GM18873 (cell line): ENCODE measurements around the gene SKP2.
"Not testable (repeated sequence)": the region's sequence is repeated elsewhere in the genome, so short reads cannot be mapped to it uniquely, and the experiment has no call there.

ENCODE experiments used
- ATAC-seq: cut with Tn5 transposase; IDR thresholded peaks from one replicate; pipeline ENCODE4 v1.9.1; 2021; ENCODE audit warnings: mild to moderate bottlenecking, moderate library complexity, moderate number of reproducible peaks; ENCODE audit not compliant: unreplicated experiment, low FRiP score

The SKP2 gene

DNA sequence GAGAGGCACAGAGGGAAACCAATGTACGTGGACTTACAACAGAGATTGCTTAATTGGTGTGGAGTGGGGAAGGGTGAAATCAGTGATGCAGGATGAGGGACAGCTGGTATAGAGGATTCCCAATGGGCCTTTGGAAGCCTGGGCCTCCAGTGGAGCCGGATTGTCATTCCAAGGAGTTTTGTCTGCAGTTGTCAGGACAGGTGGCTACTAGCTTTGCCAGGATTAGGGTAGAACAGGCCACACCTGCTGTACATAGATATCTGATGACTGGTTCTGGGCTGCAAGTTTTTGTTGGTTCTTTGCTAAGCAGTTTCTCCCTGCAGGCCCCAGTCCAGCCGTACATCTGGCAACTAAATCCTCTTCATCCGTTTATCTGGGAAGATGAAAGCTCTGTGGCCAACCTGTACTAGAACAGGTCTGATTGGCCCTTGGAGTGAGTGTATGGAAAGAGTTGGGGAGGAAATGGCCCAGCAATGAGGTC is 4.2 kb downstream of the SKP2 start:
- ATAC-seq: no peak

DNA sequence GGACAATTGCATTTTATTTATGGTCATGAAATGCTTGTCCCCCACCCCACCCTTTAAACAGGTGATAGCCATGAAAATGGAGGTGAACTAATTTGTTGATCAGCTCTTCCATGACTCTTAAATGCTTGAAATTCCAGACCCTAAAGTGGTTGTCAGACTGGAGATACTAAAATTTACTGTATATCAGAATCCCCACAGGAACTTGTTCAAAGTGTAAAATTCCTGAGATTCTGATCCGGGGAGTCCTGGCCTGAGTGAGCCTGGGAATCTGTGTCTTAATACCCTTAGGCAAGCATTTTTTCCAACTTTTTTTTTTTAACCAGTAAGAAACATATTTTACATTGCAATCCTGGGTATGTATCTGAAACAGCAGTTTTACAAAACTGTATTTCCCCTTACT is 4.7 kb downstream of the SKP2 start:
- no peak for ATAC-seq

DNA sequence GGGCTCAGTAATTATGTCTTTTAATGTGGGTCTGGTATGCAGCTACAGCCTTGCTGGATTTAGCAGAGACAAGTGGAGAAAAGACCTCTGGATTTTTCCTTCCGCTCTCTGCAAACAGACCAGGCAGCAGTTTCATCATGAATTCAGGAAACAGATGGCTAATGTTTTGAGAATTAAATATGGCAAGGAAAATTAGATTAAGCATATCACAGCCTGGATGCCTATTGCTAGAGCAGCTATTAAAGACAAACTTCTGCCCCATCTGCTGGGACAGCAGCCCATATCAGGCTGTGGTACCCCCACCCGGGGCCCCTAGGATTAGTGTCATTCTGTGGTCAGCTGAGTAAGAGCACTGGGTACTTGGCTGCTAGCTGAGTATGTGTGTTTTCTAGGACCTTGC is 6.2 kb downstream of the SKP2 start:
- no peak for ATAC-seq

DNA sequence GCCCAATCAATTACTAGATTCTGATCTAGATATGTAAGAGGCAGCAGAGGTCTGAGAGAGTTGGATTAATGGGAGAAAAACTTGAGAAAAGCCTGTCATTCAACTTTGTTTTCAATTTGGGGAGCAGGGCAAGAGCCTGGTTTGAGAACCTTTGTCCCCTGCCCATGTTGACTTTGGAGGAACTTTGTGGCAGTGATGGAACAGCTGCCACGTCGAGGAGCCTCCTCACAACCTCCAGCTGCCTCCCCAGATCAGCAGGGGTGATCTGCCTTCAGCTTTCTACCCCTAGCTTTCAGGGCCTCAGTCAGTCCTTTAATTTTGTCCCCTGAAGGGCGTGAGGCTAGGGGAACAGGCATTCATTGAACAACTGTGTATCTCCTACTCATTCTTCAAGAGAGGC is 8.7 kb downstream of the SKP2 start:
- ATAC-seq: no peak

DNA sequence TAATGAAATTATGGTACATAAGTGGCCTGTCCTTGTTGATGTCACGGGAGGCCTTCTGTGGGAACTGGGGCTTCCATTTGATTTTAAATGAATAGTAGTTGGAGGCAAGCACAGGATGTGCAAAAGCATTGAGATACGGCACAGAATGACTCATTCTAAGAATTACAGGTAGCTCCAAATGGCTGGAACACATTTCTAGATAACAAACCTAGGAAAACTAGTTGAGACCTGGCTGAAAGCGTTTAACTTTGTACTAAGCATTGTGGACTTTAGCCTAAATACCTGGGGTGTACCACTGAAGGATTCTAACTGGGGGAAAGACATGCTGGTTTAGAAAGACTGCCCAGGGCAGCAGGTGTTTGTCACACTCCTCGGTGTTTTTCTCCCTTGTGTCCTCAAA is 9.4 kb downstream of the SKP2 start:
- no peak for ATAC-seq

DNA sequence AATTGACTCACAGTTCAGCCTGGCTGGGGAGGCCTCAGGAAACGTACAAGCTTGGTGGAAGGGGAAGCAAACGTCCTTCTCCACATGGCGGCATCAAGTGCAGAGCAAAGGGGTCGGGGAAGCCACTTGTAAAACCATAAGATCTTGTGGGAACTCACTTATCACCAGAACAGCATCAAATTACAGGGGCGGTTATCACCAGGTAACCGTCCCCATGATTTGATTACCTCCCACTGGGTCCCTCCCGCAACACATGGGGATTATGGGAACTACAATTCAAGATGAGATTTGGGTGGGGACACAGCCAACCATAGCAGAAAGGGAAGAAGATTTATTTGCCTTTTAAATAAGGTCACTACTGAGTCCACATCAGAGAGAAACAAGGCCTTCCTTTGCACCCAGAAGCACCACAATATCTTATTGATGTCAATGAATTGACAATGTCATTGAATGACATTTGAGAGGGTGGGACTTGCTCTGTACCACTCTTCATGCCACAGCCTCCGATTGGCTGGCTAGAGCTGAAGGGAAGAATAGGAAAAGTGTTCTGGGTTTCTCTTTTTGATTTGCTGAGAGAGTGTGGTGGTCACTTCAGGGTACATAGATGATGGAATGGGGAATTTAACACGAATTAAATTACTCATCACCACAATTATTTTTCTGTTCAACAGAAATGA is 11.0 kb downstream of the SKP2 start:
- no peak for ATAC-seq

DNA sequence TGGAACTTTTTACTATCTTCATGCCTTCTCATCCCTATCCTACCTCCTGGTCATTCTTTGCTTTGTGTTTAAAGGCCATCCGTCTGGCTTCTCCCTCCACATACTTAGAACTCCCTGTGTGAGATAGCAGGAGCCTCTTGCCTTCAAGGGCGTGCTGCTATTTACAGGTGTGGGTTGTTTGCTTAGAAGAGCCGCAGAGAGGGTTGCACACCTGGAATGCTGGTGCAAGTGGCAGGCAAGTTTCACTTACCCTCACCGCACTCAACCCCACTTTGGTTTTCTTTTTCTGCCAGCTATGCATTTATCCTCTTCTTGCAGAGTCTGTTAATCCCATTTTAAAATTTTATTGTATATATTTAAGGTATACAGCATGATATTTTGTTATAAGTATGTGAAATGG is 12.6 kb downstream of the SKP2 start:
- ATAC-seq: no peak

DNA sequence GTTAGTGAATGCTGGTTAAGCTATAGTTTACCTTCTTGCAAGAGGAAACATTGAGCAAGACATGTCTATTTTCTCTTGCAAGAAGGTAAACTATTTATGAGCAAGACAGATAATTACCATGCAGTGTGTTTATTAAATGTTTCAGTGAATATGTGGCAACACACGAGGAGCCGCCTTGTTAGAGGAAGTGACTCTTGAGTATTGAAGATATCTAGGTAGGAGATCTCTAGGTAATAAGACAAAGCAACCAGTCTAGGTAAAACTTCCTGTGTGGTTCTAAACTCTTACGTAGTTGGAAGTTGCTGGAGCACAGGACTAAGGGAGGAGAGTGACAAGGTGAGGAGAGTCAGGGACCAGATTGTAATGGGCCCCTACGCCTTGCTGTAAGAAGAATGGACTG is 16.8 kb downstream of the SKP2 start:
- no peak for ATAC-seq

DNA sequence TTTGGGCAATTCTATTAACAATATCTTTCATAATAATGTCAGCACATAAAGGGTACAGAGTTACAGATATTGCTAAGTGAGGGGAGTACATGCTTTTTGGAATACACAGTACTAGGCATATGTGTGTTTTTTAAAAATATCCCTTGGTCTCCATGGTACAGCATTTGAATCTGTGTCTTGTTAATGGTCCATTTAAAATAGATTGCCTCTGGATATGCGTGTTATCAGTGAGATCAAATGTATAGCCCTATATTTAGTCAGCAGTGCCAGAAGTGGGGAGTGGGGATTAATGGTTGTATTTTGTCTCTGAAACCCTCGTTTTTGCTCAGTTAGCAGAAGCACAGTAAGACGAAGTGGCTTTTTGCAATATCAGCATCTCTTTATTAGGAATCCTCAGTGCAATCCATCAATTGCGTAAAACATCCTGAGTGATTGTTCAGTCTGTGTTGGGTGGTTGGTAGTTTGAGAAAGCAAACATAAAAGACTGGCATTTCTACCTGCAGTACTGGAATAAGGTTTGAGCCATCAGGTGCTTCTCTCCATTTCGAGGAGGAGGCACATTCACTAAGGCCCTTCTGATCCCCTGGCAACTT is 19.0 kb downstream of the SKP2 start:
- no peak for ATAC-seq

DNA sequence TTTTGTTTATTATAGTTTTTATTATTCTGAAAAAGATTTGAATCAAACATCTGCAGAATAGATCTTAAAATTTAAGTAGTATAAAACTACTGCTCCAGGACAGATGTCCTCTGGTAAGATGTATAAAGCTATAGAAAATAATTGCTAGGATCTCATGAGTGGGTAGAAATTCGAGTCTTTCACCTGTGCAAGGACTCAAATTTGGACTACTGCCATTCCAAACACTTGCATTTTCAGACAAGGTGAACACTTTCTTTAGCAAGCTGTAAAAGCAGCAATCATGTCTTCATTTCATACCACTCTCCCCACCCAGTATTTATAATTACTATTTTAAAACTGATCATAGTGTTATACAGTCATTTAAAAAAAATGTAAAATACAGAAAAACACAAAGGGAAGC is 20.7 kb downstream of the SKP2 start:
- ATAC-seq: no peak

DNA sequence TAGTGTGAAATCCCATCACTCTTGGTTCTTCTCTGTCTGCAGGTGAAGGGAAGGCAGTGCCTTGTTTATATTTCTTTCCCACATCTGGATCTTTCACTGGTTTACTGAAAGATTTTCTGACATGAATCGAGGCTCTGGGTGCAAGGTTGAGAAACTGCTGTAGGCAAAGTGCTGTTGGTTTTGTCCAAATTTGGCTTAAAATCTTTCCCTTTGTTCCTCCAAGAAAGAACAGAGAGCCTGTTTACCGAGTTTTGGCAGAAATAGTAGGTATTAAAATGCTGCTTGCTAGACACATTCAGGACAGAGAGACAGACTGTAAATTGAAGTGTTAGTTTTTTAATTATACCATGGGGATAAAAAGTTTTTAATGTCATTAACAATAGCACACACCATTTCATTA is 21.5 kb downstream of the SKP2 start:
- no peak for ATAC-seq

DNA sequence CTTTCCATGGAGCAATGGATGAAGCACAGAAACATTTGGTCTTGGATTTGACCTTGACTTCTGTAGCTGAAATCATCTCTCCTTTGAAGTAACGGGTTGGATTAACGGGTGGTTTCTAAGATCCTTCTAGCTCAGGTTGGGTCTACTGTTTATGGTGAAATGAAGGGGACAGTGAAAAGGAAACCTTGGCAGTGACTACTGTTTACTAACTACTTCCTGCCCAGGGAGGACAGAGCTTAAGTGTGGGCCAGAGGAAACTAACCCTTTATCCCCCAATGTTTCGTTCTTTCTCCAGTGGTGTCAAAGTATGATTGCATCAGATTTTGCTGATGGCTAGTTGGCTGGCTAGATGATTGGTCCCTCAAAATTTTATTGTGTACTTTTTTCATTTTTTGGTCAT is 22.2 kb downstream of the SKP2 start:
- no peak for ATAC-seq

DNA sequence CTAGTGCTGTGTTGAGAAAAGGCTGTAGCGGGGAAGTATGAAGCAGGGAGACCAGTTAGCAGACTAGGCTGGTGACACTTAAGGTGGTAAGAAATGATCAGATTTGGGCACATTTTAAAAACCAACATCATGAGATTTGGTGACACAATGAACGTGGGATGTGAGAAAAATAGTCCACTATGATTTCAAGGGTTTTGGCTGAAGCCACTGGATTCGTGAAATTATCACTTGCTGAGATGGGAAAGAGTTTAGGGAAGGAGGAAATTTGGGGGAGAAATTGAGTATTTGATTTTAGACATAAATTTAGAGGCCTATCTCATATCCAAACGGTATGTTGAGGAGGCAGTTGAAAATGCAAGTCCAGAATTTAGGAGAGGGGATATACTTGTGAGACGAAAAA is 23.1 kb downstream of the SKP2 start:
- no peak for ATAC-seq

DNA sequence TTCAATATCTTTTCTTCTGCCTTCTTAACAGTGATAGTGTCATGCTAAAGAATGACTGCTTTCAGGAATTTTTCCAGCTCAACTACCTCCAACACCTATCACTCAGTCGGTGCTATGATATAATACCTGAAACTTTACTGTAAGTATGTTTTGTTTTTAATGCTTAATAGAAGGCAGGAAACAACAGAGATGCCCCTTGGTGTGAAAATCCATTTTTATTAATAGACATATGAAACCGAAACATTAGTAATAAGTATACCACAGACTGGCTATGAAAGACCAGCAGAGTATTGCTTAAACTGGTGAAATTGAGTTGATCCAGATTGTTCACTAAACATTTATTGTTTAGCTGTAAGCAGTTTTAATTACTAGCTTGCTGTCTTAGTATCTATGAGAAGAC is 25.2 kb downstream of the SKP2 start:
- ATAC-seq: peak; percentile 97

DNA sequence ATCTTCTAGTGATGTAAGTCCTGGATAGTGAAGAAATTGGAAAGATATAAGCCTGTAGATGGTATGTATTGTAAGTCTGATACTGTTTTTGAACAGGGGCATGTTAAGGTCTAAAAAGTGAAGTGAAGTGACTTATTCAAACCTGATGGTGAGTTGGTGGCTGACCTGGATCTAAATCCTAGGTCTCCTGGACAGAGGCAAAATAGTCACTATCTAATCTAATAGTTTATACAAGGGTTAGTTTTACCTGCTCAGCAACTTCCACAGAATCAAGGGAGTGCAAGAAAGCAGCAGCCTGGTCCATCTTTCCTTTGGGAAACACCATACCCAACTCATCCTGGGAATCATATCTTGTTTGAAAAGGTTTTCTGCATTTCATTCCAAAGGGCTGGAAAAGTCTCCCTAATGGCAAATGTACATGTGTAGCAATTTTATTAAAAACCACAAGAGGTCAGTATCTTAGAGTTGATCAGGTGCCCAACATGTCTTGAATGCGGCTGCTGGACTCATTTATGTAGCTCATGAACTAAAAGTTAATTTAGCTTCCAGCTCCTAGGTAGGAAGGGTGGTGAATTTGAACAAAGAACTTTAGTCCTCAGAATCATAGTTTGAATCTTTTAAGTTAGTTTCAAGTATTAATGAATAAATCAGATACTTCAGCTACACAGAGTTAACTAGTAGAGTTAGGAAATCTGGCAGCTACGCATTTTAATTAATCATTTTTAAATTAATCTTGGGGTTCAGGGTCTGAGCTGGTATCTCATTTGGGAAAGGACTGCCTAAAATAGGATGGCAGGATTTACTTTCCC is 26.0 kb downstream of the SKP2 start:
- no peak for ATAC-seq

DNA sequence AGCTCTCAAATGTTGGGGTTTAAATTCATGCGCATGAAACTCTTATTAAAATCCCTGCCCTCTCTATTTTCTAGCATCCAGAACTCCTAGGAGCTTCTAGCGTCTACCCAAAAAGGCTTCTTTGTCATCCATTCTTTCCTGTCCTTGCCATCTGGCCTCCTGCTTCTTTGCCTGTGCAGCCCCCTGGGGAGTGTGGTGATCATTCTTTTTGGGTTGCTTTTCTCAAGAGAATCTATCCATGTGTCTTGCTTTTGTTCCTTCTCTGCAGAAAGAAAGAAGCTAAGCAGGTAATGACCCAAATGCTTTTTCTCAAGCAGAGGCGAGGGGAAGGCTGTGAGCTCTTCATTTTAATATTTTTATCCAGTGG is 26.6 kb downstream of the SKP2 start:
- ATAC-seq: no peak

DNA sequence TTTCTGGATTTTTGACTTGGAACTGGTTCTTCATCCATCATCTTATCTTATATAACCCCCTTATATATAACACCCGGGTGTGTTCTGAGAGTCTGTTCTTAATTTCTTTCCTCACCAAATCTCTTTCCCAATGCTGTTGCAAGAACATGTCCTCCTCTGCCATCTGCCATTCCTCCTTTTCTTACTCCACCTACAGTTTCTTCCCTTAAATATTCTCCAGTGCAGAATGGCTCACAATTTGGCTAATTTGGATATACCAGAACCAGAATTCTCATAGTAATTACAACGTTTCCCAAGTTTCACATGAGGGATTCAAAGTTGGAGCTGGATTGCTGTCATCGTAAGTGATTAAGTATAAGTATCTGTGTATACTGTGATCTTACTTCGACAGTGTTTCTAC is 28.0 kb downstream of the SKP2 start:
- ATAC-seq: no peak

DNA sequence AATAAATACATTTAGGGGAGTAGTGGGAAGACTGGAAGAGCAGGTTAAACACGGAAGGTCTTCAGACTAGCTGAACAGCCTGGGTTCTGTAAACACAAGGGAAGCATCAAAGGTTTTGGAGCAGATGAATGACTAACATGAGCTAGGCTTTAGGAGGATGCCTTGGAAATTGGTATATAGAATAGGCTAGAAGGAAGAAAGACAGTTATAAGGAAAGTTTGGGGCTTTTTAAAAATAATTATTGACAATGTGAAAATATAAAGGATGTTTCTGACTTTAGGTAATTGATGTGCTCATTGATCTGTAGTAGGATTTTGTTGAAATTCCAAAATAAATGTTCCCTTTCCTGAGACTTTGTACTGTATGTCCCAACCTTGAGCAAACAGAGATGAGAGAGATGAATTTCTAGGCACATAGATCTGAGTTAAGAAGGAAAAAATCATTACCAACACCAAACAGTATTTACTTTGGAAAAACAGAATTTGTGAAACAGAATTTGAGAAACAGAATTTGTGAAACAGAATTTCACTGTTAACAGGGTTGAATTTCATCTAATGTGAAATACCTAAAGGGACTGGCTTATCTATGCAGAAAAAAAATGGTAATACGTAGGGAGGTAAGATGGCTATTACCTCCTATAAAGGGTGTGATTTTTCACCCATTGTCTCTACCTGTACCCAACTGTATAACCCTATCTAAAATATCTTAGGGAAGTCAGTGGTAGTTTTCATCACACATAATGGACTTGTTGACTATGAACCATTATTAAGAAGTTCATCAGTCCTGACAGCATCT is 28.8 kb downstream of the SKP2 start:
- no peak for ATAC-seq

DNA sequence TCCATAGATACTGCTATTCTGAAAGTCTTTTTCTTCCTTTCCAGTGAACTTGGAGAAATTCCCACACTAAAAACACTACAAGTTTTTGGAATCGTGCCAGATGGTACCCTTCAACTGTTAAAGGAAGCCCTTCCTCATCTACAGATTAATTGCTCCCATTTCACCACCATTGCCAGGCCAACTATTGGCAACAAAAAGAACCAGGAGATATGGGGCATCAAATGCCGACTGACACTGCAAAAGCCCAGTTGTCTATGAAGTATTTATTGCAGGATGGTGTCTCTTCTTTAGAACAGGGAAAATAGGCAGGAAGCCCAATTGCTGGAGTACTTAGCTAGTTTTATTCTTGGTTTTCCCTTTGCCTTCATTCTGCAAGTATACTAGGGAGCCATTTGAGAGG is 29.9 kb downstream of the SKP2 start:
- no peak for ATAC-seq

DNA sequence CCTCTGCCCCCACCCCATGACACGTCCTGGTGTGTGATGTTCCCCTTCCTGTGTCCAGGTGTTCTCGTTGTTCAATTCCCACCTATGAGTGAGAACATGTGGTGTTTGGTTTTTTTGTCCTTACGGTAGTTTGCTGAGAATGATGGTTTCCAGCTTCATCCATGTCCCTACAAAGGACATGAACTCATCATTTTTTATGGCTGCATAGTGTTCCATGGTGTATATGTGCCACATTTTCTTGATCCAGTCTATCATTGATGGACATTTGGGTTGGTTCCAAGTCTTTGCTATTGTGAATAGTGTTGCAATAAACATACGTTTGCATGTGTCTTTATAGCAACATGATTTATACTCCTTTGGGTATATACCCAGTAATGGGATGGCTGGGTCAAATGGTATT is 32.5 kb downstream of the SKP2 start:
- not testable (repeated sequence) for ATAC-seq

DNA sequence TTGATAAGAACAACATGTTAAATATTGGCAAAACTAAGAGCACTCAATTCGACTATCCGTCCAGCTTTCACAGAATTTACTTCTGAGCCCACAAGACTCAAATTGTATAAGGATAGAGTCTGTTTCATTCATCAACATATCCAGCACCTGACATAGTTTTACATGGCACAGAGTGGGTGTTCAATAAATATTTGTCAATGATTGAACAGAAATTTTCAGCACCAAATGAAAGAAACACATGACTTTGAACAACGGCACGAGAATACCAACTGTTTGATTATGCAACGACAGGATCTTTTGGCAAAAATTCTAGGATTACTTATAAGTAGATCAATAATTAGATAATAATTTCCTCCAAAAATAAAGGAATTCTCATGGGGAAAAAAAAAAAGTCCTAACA is 41.8 kb downstream of the SKP2 start:
- no peak for ATAC-seq
